Thymus (tissue), 11 donors: Measurements from ENCODE around the gene POLR3E. TPM values are rescaled to one million over a fixed set of nuclear protein-coding genes. Genes with fewer than 3 reads are reported as not detected.

ENCODE experiments used
- DNase-seq, 9 donors: peaks; one replicate each; pipeline ENCODE4 v3.0.0-alpha.2; 2013; ENCODE audit warnings: low spot score in 9 of 9, low read depth in 6 of 9, missing footprints in 1 of 9
- H3K27ac ChIP-seq, 2 donors: one replicate each; pipeline ENCODE4 v1.5.1; 2013; ENCODE audit warnings: control low read depth in 1 of 2, low read depth in 1 of 2, low read length in 1 of 2, mild to moderate bottlenecking in 1 of 2, moderate library complexity in 1 of 2
- H3K27me3 ChIP-seq, 2 donors: one replicate each; pipeline ENCODE4 v1.5.1; 2013; ENCODE audit warnings: low read length in 1 of 2; ENCODE audit not compliant: control insufficient read depth in 2 of 2, insufficient read depth in 1 of 2
- H3K36me3 ChIP-seq, 2 donors: one replicate each; pipeline ENCODE4 v1.5.1; 2013; ENCODE audit warnings: low read length in 1 of 2, mild to moderate bottlenecking in 1 of 2, moderate library complexity in 1 of 2; ENCODE audit not compliant: control insufficient read depth in 2 of 2, insufficient read depth in 2 of 2
- H3K4me1 ChIP-seq, 2 donors: one replicate each; pipeline ENCODE4 v1.5.1; 2013; ENCODE audit warnings: low read length in 2 of 2; ENCODE audit not compliant: control insufficient read depth in 2 of 2, insufficient read depth in 2 of 2
- H3K4me3 ChIP-seq, 2 donors: one replicate each; pipeline ENCODE4 v1.5.1; 2013; ENCODE audit warnings: low read length in 2 of 2, control low read depth in 1 of 2, mild to moderate bottlenecking in 1 of 2
- H3K9me3 ChIP-seq, 2 donors: one replicate each; pipeline ENCODE4 v1.5.1; 2013; ENCODE audit warnings: low read length in 1 of 2, mild to moderate bottlenecking in 1 of 2; ENCODE audit not compliant: control insufficient read depth in 2 of 2, insufficient read depth in 1 of 2
- WGBS: extraction: QIAGEN DNeasy Blood & Tissue Kit; methylation state at CpG from one replicate; pipeline ENCODE4 v1.1.7; 2013; 5-methylcytosine and 5-hydroxymethylcytosine counted together
- polyA plus RNA-seq: library from polyadenylated mRNA; stranded (reverse); fragments of 200-250 nt; gene quantifications from one replicate; pipeline ENCODE4 v1.2.3, GENCODE V29; 2013
- total RNA-seq: library from RNA; stranded (reverse); fragments of 120-200 nt; gene quantifications from one replicate; pipeline ENCODE4 v1.2.4, GENCODE V29; 2013
- donor health status: healthy.

The POLR3E gene
- total and polyA plus RNA-seq, 2 donors = 27.2 to 27.4 TPM

DNA sequence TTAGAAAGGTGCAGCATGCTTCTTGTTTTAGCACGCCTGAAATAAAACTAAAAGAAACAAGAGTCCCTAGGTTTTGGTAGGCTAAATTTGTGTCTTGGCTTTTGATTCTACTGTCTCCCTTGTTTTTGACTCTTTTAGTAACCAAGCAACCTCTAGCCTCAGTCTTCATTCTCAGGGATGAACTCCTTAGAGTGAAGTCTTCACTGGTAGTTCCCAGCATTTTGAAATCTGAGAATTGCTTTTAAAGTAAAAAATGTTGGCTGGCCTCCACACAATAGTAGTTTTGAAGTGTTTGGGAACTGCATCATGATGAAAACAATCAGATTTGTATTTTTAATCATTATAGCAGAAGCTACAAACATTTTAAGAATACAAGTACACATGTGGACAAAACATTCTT lies 83.3 kb downstream of the POLR3E start:
- Histone ChIP-seq H3K4me3 (no peak overlapping the region), H3K27me3 (no peaks in the 10 kb centered on the region), H3K27ac (no peak overlapping the region), H3K4me1 (no peaks in the 10 kb centered on the region), H3K36me3 (peaks cover 0 to 4% of the 10 kb centered on the region in 2 donors), H3K9me3 (no peaks in the 10 kb centered on the region)
- WGBS = 91% methylated on average over 1 of the region's 1 CpG
- DNase-seq = no peak

DNA sequence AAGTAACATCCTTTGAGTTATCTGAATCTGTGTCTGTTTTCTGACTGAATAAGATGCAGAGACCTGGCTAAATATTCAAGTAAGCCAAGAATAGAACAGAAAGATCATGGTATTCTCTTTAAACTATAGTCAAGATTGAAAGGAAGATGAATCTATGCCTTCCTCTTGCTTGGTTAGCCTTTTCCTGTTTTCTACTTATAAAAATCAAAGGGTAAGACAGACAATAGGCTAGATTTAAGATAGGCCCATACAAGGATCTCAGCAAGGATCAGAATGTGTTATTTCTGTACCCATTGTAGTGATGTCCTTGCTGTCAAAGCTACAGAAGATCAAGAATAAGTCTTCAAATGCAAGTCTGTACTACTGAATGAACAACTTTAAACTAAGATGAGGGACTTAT lies 84.2 kb downstream of the POLR3E start:
- peak overlapping the region; percentile 1 to 41 for H3K27ac ChIP-seq

DNA sequence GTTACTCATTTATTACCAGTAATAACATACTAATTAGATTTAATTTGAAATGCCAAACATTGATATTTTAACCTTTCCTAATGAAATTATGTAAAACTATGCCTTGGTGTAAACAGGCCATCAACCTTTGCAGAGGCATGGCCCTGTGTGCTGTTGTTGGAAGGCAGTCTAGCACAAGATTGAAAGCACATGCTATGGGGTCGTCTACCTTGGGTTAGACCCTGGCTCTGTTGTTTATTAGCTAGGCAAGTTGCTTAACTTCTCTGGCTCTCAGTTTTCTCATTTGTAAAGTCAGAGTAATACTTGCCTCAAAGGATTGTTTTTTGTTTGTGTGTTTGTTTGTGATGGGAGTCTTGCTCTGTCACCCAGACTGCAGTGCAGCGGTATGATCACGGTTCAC lies 86.6 kb downstream of the POLR3E start:
- Histone ChIP-seq H3K4me1 (no peaks in the 10 kb centered on the region), H3K4me3 (no peak overlapping the region), H3K9me3 (no peaks in the 10 kb centered on the region), H3K27me3 (no peaks in the 10 kb centered on the region), H3K36me3 (peaks cover 0 to 4% of the 10 kb centered on the region in 2 donors), H3K27ac (no peak overlapping the region)
- DNase-seq = no peak
- 96% methylated on average over 3 of the region's 3 CpGs for WGBS

More for the DNA sequence above, 84.2 kb downstream of the POLR3E start:
- Histone ChIP-seq H3K27me3 (no peaks in the 10 kb centered on the region), H3K4me1 (no peaks in the 10 kb centered on the region), H3K9me3 (no peaks in the 10 kb centered on the region), H3K4me3 (no peak overlapping the region), H3K36me3 (peaks cover 0 to 4% of the 10 kb centered on the region in 2 donors)
- DNase-seq = peak in 1 of 9 donors; percentile 41

Other genes starting within 250 kb of the POLR3E start
- gene VWA3A, start 204.9 kb upstream of the POLR3E start, total RNA-seq = 0.09 TPM
- 0.18 TPM for gene VWA3A, start 204.9 kb upstream of the POLR3E start, polyA plus RNA-seq
- gene SDR42E2, start 134.9 kb upstream of the POLR3E start, total RNA-seq = 0.05 TPM
- 0.14 TPM for gene SDR42E2, start 134.9 kb upstream of the POLR3E start, polyA plus RNA-seq
- gene EEF2K, start 91.1 kb upstream of the POLR3E start, total RNA-seq = 5.8 TPM
- 8.6 TPM for gene EEF2K, start 91.1 kb upstream of the POLR3E start, polyA plus RNA-seq
- gene CDR2, start 77.2 kb downstream of the POLR3E start, total RNA-seq = 24.0 TPM
- gene CDR2, start 77.2 kb downstream of the POLR3E start, polyA plus RNA-seq = 27.3 TPM
- gene NPIPB5, start 213.5 kb downstream of the POLR3E start, total RNA-seq = 31.3 TPM
- gene NPIPB5, start 213.5 kb downstream of the POLR3E start, polyA plus RNA-seq = 142 TPM